OCI-LY3 (cell line): ENCODE data around the gene CCIN.

ENCODE experiments used
- H2AFZ ChIP-seq: fragments of 200-600, 300-600 bp; shearing (Covaris generic); 2 replicates; pipeline ENCODE4 v1.6.0; 2014; ENCODE audit warnings: antibody characterized with exemption, low read depth, low read length
- H3K27ac ChIP-seq: fragments of 200-600, 300-600 bp; sonication (generic); 2 replicates; pipeline ENCODE4 v1.5.1; 2014; ENCODE audit warnings: mild to moderate bottlenecking, low read length, moderate library complexity, mixed read lengths
- H3K27me3 ChIP-seq: fragments of 200-600, 300-600 bp; sonication (generic); 2 replicates; pipeline ENCODE4 v1.6.1; 2014; ENCODE audit warnings: low read depth, low read length, mixed read lengths
- H3K36me3 ChIP-seq: fragments of 200-600, 300-600 bp; sonication (generic); replicated peaks from 2 replicates; pipeline ENCODE3; 2014; ENCODE audit warnings: low read depth, low read length, mixed read lengths
- H3K4me1 ChIP-seq: fragments of 300-600, 200-600 bp; sonication (generic); 2 replicates; pipeline ENCODE4 v1.6.1; 2014; ENCODE audit warnings: low read length, mixed read lengths
- H3K4me2 ChIP-seq: fragments of 200-600, 300-600 bp; sonication (generic); 2 replicates; pipeline ENCODE4 v1.6.1; 2014; ENCODE audit warnings: low read length, mixed read lengths
- H3K4me3 ChIP-seq: fragments of 300-600, 200-600 bp; sonication (generic); 2 replicates; pipeline ENCODE4 v1.5.1; 2014; ENCODE audit warnings: antibody characterized with exemption, mild to moderate bottlenecking, low read length, moderate library complexity
- H3K79me2 ChIP-seq: fragments of 300-600, 200-600 bp; shearing (Covaris generic); 2 replicates; pipeline ENCODE4 v1.6.1; 2014; ENCODE audit warnings: mild to moderate bottlenecking, low read length, mixed read lengths
- H3K9ac ChIP-seq: fragments of 300-600, 200-600 bp; shearing (Covaris generic); 2 replicates; pipeline ENCODE4 v1.6.0; 2014; ENCODE audit warnings: mild to moderate bottlenecking, low read length, moderate library complexity
- H3K9me3 ChIP-seq: fragments of 200-600, 300-600 bp; shearing (Covaris generic); 2 replicates; pipeline ENCODE4 v1.6.1; 2014; ENCODE audit warnings: low read length, mixed read lengths; ENCODE audit not compliant: insufficient read depth
- H4K20me1 ChIP-seq: fragments of 200-600, 300-600 bp; sonication (generic); 2 replicates; pipeline ENCODE4 v1.6.1; 2016; ENCODE audit warnings: low read length, mixed read lengths; ENCODE audit not compliant: insufficient read depth
- CTCF ChIP-seq: fragments of 200-600, 300-600 bp; sonication (generic); IDR thresholded peaks from 2 replicates; pipeline ENCODE4 v1.5.1; 2014; ENCODE audit warnings: antibody characterized with exemption, low read length, low read depth
- EZH2phosphoT487 ChIP-seq: fragments of 200-600 bp; shearing (Covaris generic); IDR thresholded peaks from 2 replicates; pipeline ENCODE4 v1.6.1; 2018; ENCODE audit warnings: antibody characterized with exemption, mixed run types, low read depth

Gene CCIN

GRCh38 chr9:36123515-36123914, 45.7 kb upstream of the CCIN start:
- Histone ChIP-seq H3K4me1 (no peaks in the 10 kb centered on the region), H3K4me3 (no peak overlapping the region), H3K36me3 (no peaks in the 10 kb centered on the region), H3K79me2 (no peaks in the 10 kb centered on the region), H3K9ac (no peak overlapping the region), H3K27me3 (no peaks in the 10 kb centered on the region), H3K27ac (no peak overlapping the region), H4K20me1 (no peaks in the 10 kb centered on the region), H3K9me3 (no peaks in the 10 kb centered on the region), H3K4me2 (no peak overlapping the region), H2AFZ (no peak overlapping the region)
- TF ChIP-seq CTCF (no peak), EZH2phosphoT487 (no peak)

GRCh38 chr9:36125062-36125855, 43.9 kb upstream of the CCIN start:
- H3K9ac ChIP-seq, result no peak overlapping the region
- H2AFZ ChIP-seq, result no peak overlapping the region
- no peaks in the 10 kb centered on the region for H3K79me2 ChIP-seq
- no peaks in the 10 kb centered on the region for H3K4me1 ChIP-seq
- H3K4me3 ChIP-seq, result no peak overlapping the region
- H3K27ac ChIP-seq, result no peak overlapping the region
- TF ChIP-seq CTCF (no peak), EZH2phosphoT487 (no peak)
- H3K9me3 ChIP-seq, result no peaks in the 10 kb centered on the region
- H4K20me1 ChIP-seq, result no peaks in the 10 kb centered on the region
- H3K36me3 ChIP-seq, result no peaks in the 10 kb centered on the region
- no peaks in the 10 kb centered on the region for H3K27me3 ChIP-seq
- H3K4me2 ChIP-seq, result no peak overlapping the region

- H2AFZ ChIP-seq, result no peak overlapping the region
- no peaks in the 10 kb centered on the region for H3K9me3 ChIP-seq
- H3K4me1 ChIP-seq, result no peaks in the 10 kb centered on the region
- no peaks in the 10 kb centered on the region for H3K79me2 ChIP-seq
- H3K36me3 ChIP-seq, result no peaks in the 10 kb centered on the region
- no peak overlapping the region for H3K4me3 ChIP-seq
- no peak overlapping the region for H3K4me2 ChIP-seq
- H3K27ac ChIP-seq, result no peak overlapping the region
- TF ChIP-seq EZH2phosphoT487 (no peak), CTCF (no peak)
- H3K9ac ChIP-seq, result no peak overlapping the region
- H4K20me1 ChIP-seq, result no peaks in the 10 kb centered on the region
- no peaks in the 10 kb centered on the region for H3K27me3 ChIP-seq
Measured at GRCh38 chr9:36126016-36126730, 43.0 kb upstream of the CCIN start.

GRCh38 chr9:36127652-36128244, 41.4 kb upstream of the CCIN start:
- Histone ChIP-seq H3K79me2 (no peaks in the 10 kb centered on the region), H2AFZ (no peak overlapping the region), H3K9ac (no peak overlapping the region), H3K27me3 (no peaks in the 10 kb centered on the region), H3K4me1 (no peaks in the 10 kb centered on the region), H3K36me3 (no peaks in the 10 kb centered on the region), H3K4me2 (no peak overlapping the region), H3K27ac (no peak overlapping the region), H3K4me3 (no peak overlapping the region), H3K9me3 (no peaks in the 10 kb centered on the region), H4K20me1 (no peaks in the 10 kb centered on the region)
- TF ChIP-seq EZH2phosphoT487, result no peak
- no peak for TF ChIP-seq CTCF
